H9 (cell line): ENCODE results near the gene SEMA5A. TPM values are rescaled to one million over a fixed set of nuclear protein-coding genes. Genes with fewer than 3 reads are reported as not detected.

Experiments
- DNase-seq: peaks from one replicate; pipeline ENCODE4 v3.0.0-alpha.2; 2017
- H2AFZ ChIP-seq: one replicate; pipeline ENCODE4 v1.6.1; 2013; ENCODE audit warnings: mild to moderate bottlenecking, low read length, control low read depth, moderate library complexity
- H2AK5ac ChIP-seq: 2 replicates; pipeline ENCODE4 v1.6.1; 2013; ENCODE audit warnings: low read length, control low read depth, mixed read lengths; ENCODE audit not compliant: insufficient read length
- H2BK120ac ChIP-seq: one replicate; pipeline ENCODE4 v1.6.1; 2013; ENCODE audit warnings: low read depth, mild to moderate bottlenecking, low read length, control low read depth, inconsistent platforms; ENCODE audit not compliant: poor library complexity, severe bottlenecking
- H2BK12ac ChIP-seq: 2 replicates; pipeline ENCODE4 v1.6.1; 2013; ENCODE audit warnings: low read length, control low read depth, mixed read lengths, low read depth; ENCODE audit not compliant: insufficient read length
- H2BK15ac ChIP-seq: 2 replicates; pipeline ENCODE4 v1.6.1; 2013; ENCODE audit warnings: low read depth, low read length, control low read depth
- H2BK20ac ChIP-seq: one replicate; pipeline ENCODE4 v1.6.1; 2013; ENCODE audit warnings: low read depth, mild to moderate bottlenecking, low read length, control low read depth, inconsistent platforms; ENCODE audit not compliant: poor library complexity, severe bottlenecking
- H2BK5ac ChIP-seq: 2 replicates; pipeline ENCODE4 v1.6.1; 2013; ENCODE audit warnings: low read length, control low read depth, mixed read lengths; ENCODE audit not compliant: insufficient read length
- H3K14ac ChIP-seq: 2 replicates; pipeline ENCODE4 v1.6.1; 2013; ENCODE audit warnings: low read length, control low read depth; ENCODE audit not compliant: insufficient read depth
- H3K18ac ChIP-seq: 2 replicates; pipeline ENCODE4 v1.6.1; 2013; ENCODE audit warnings: low read depth, mild to moderate bottlenecking, mixed read lengths, low read length, control low read depth; ENCODE audit not compliant: insufficient read length
- H3K23ac ChIP-seq: 2 replicates; pipeline ENCODE4 v1.6.1; 2013; ENCODE audit warnings: low read length, control low read depth, mixed read lengths, low read depth; ENCODE audit not compliant: insufficient read length
- H3K23me2 ChIP-seq: 2 replicates; pipeline ENCODE4 v1.6.1; 2013; ENCODE audit warnings: low read depth, mild to moderate bottlenecking, mixed read lengths, low read length, control low read depth; ENCODE audit not compliant: insufficient read length, poor library complexity, severe bottlenecking
- H3K27ac ChIP-seq: 2 replicates; pipeline ENCODE4 v1.5.1; 2013; ENCODE audit warnings: low read length, control low read depth, mixed read lengths, low read depth; ENCODE audit not compliant: insufficient read length
- H3K27me3 ChIP-seq: 2 replicates; pipeline ENCODE4 v1.6.1; 2013; ENCODE audit warnings: low read length, control low read depth, inconsistent platforms; ENCODE audit not compliant: insufficient read depth
- H3K4ac ChIP-seq: 2 replicates; pipeline ENCODE4 v1.6.1; 2013; ENCODE audit warnings: low read depth, mild to moderate bottlenecking, control low read depth, inconsistent platforms, low read length, moderate library complexity
- H3K4me1 ChIP-seq: 2 replicates; pipeline ENCODE4 v1.6.1; 2013; ENCODE audit warnings: low read length, control low read depth, inconsistent platforms; ENCODE audit not compliant: insufficient read depth
- H3K4me2 ChIP-seq: 2 replicates; pipeline ENCODE4 v1.6.1; 2013; ENCODE audit warnings: low read length, control low read depth, mixed read lengths; ENCODE audit not compliant: insufficient read length, insufficient read depth
- H3K56ac ChIP-seq: 2 replicates; pipeline ENCODE4 v1.6.1; 2013; ENCODE audit warnings: low read depth, mild to moderate bottlenecking, mixed read lengths, low read length, control low read depth; ENCODE audit not compliant: insufficient read length
- H3K79me1 ChIP-seq: 2 replicates; pipeline ENCODE4 v1.6.1; 2013; ENCODE audit warnings: low read depth, mild to moderate bottlenecking, moderate library complexity, low read length, control low read depth, inconsistent platforms; ENCODE audit not compliant: insufficient read depth, poor library complexity, severe bottlenecking
- H3K79me2 ChIP-seq: 2 replicates; pipeline ENCODE4 v1.6.1; 2013; ENCODE audit warnings: low read length, control low read depth, inconsistent platforms; ENCODE audit not compliant: insufficient read depth
- H3K9ac ChIP-seq: 2 replicates; pipeline ENCODE4 v1.6.1; 2013; ENCODE audit warnings: low read length, control low read depth, mixed read lengths; ENCODE audit not compliant: insufficient read length; ENCODE audit errors: extremely low read depth
- H3K9me3 ChIP-seq: one replicate; pipeline ENCODE4 v1.6.1; 2013; ENCODE audit warnings: low read depth, low read length, inconsistent platforms; ENCODE audit not compliant: control insufficient read depth
- H3T11ph ChIP-seq: one replicate; pipeline ENCODE4 v1.6.1; 2013; ENCODE audit warnings: mild to moderate bottlenecking, low read length, control low read depth, inconsistent platforms
- H4K20me1 ChIP-seq: one replicate; pipeline ENCODE4 v1.6.1; 2013; ENCODE audit not compliant: control insufficient read depth, insufficient read length, insufficient read depth
- H4K5ac ChIP-seq: 2 replicates; pipeline ENCODE4 v1.6.1; 2013; ENCODE audit warnings: low read depth, mild to moderate bottlenecking, mixed read lengths, low read length, control low read depth; ENCODE audit not compliant: insufficient read length
- H4K8ac ChIP-seq: replicated peaks from 2 replicates; pipeline ENCODE4 v1.6.1; 2013; ENCODE audit warnings: low read length, control low read depth, mixed read lengths, low read depth; ENCODE audit not compliant: insufficient read length
- H4K91ac ChIP-seq: 2 replicates; pipeline ENCODE4 v1.6.1; 2013; ENCODE audit warnings: low read depth, mild to moderate bottlenecking, moderate library complexity, mixed read lengths, low read length, control low read depth; ENCODE audit not compliant: insufficient read length
- H3K27ac Mint-ChIP-seq, 3 experiments: 2 replicates in 2 of 3; 3 replicates in 1 of 3; pipeline ENCODE4 v1.8.0; 2020 to 2021; ENCODE audit warnings: mixed read lengths in 3 of 3, mild to moderate bottlenecking in 1 of 3, moderate library complexity in 1 of 3
- H3K27me3 Mint-ChIP-seq: 2 replicates; pipeline ENCODE4 v1.8.0; 2021; ENCODE audit warnings: low read depth, mild to moderate bottlenecking, moderate library complexity, mixed read lengths
- H3K36me3 Mint-ChIP-seq, 3 experiments: 2 replicates in 2 of 3; 3 replicates in 1 of 3; pipeline ENCODE4 v1.8.0; 2020 to 2021; ENCODE audit warnings: low read depth in 3 of 3, mixed read lengths in 3 of 3; ENCODE audit not compliant: insufficient read depth in 1 of 3
- H3K4me1 Mint-ChIP-seq, 2 experiments: 2 replicates each; pipeline ENCODE4 v1.8.0; 2020; ENCODE audit warnings: mixed read lengths in 2 of 2
- H3K4me3 Mint-ChIP-seq, 2 experiments: 2 replicates in 1 of 2; 3 replicates in 1 of 2; pipeline ENCODE4 v1.8.0; 2020 to 2021; ENCODE audit warnings: mild to moderate bottlenecking in 2 of 2, mixed read lengths in 2 of 2, moderate library complexity in 1 of 2
- H3K9me3 Mint-ChIP-seq, 2 experiments: 2 replicates in 1 of 2; 3 replicates in 1 of 2; pipeline ENCODE4 v1.8.0; 2020; ENCODE audit warnings: mild to moderate bottlenecking in 2 of 2, mixed read lengths in 2 of 2, moderate library complexity in 1 of 2
- CTCF ChIP-seq: fragments of 200-600 bp; sonication (generic); conservative IDR thresholded peaks from 3 replicates; pipeline ENCODE4 v1.8.0; 2021; ENCODE audit warnings: antibody characterized with exemption, mild to moderate bottlenecking
- WGBS: extraction: QIAGEN DNeasy Blood & Tissue Kit; methylation state at CpG from one replicate; pipeline ENCODE4 v1.1.7; 2013; ENCODE audit warnings: missing lambda C conversion rate, low lambda C conversion rate, mixed read lengths; ENCODE audit not compliant: insufficient read length; ENCODE audit errors: extremely low coverage; 5-methylcytosine and 5-hydroxymethylcytosine counted together
- total RNA-seq: library from RNA; stranded (reverse); gene quantifications from 2 replicates; pipeline ENCODE4 v1.2.1, GENCODE V29; 2021

The SEMA5A gene
- total RNA-seq, 1 experiment from 2014 or later = 4.3 TPM

GRCh38 chr5:9337928-9338595, 207.8 kb downstream of the SEMA5A start:
- Histone ChIP-seq H3K79me2 (no peaks in the 10 kb centered on the region), H3K14ac (no peak overlapping the region), H3T11ph (no peak overlapping the region), H2BK120ac (no peak overlapping the region), H2BK15ac (no peak overlapping the region), H3K23me2 (no peaks in the 10 kb centered on the region), H2AFZ (no peak overlapping the region), H3K23ac (no peak overlapping the region), H4K20me1 (no peaks in the 10 kb centered on the region), H3K9ac (no peak overlapping the region), H2AK5ac (no peak overlapping the region), H3K27ac (no peak overlapping the region), H3K79me1 (no peaks in the 10 kb centered on the region), H3K4me2 (no peak overlapping the region), H3K56ac (no peak overlapping the region), H3K4ac (no peak overlapping the region), H3K4me1 (no peaks in the 10 kb centered on the region), H2BK5ac (no peak overlapping the region), H3K18ac (no peak overlapping the region), H2BK20ac (no peak overlapping the region), H2BK12ac (no peak overlapping the region), H3K27me3 (no peaks in the 10 kb centered on the region), H3K9me3 (no peaks in the 10 kb centered on the region), H4K8ac (no peak overlapping the region), H4K5ac (no peak overlapping the region), H4K91ac (no peak overlapping the region)
- H3K27ac Mint-ChIP-seq = no peak overlapping the region
- no peak overlapping the region for H3K4me3 Mint-ChIP-seq
- no peak for TF ChIP-seq CTCF
- H3K27me3 Mint-ChIP-seq = no peaks in the 10 kb centered on the region; the same call in 1 of the 2 replicates
- no peaks in the 10 kb centered on the region for H3K4me1 Mint-ChIP-seq
- H3K9me3 Mint-ChIP-seq = peaks cover 0 to 2% of the 10 kb centered on the region in 2 experiments; a peak in 2 of 5 replicates
- WGBS = no CpG with 5 or more reads among the region's 4 CpGs
- no peak for DNase-seq
- H3K36me3 Mint-ChIP-seq = peaks cover 2 to 6% (median 4%) of the 10 kb centered on the region in 3 experiments; a peak in 5 of 7 replicates
